ENCODE results near the gene CBX8. TPM values are rescaled to one million over a fixed set of nuclear protein-coding genes. Genes with fewer than 3 reads are reported as not detected.
A peak's percentile ranks its signal among the peaks of the same experiment; 100 is the strongest.

CBX8 gene
- total and polyA plus RNA-seq, 2 of the 13 experiments (the other 11 are each of a cell fraction or from before 2014, with no cell fraction given) = 0.34 to 12.6 TPM

GRCh38 chr17:79832218-79833109 lies 35.6 kb upstream of the CBX8 start (continued):
- peak; percentile 87 for TF ChIP-seq SRSF1 (optimal IDR thresholded peaks at IDR 0.05; ENCODE audit: low read depth, low read length)
- no peak for TF ChIP-seq ZNF83 (CRISPR knock-in tag; IDR thresholded peaks at IDR 0.05; ENCODE audit: borderline replicate concordance)
- no peak for TF ChIP-seq ZNF781 (CRISPR knock-in tag; IDR thresholded peaks at IDR 0.05; ENCODE audit: borderline replicate concordance, not compliant biosample characterization)
- no peak for TF ChIP-seq ZNF776 (CRISPR knock-in tag; IDR thresholded peaks at IDR 0.05)
- TF ChIP-seq ONECUT2 (CRISPR knock-in tag; IDR thresholded peaks at IDR 0.05) = no peak
- no peak for TF ChIP-seq GTF2F1 (IDR thresholded peaks at IDR 0.05; ENCODE audit: low read length)
- no peak for TF ChIP-seq DMTF1 (CRISPR knock-in tag; IDR thresholded peaks at IDR 0.05)
- TF ChIP-seq ZNF772 (CRISPR knock-in tag; IDR thresholded peaks at IDR 0.05) = peak; percentile 85
- TF ChIP-seq ZFY (CRISPR knock-in tag; IDR thresholded peaks at IDR 0.05) = peak; percentile 66
- TF ChIP-seq ZNF784 (CRISPR knock-in tag; IDR thresholded peaks at IDR 0.05; ENCODE audit: borderline replicate concordance) = peak; percentile 64; the same call in 1 of the 2 replicates
- no peak; the same call in 1 of the 2 replicates for TF ChIP-seq ZBTB38 (CRISPR knock-in tag; IDR thresholded peaks at IDR 0.05)
- peak; percentile 70 for TF ChIP-seq HDAC1 (CRISPR knock-in tag; IDR thresholded peaks at IDR 0.05)
- 0 out of 4 replicates have a peak, but pooled peaks of 1 of the 2 experiments have one; percentile 20 for TF ChIP-seq KLF16 (CRISPR knock-in tag; IDR thresholded peaks at IDR 0.05)
- peak; percentile 5; the same call in 1 of the 2 replicates for TF ChIP-seq ZMYM3 (CRISPR knock-in tag; IDR thresholded peaks at IDR 0.05)
- TF ChIP-seq ZNF225 (CRISPR knock-in tag; IDR thresholded peaks at IDR 0.05) = 0 out of 2 replicates have a peak, but pooled peaks have one; percentile 39
- 0 out of 2 replicates have a peak, but pooled peaks have one; percentile 30 for TF ChIP-seq ZBTB26 (CRISPR knock-in tag; IDR thresholded peaks at IDR 0.05; ENCODE audit: borderline replicate concordance)
- no peak for TF ChIP-seq ZNF616 (CRISPR knock-in tag; IDR thresholded peaks at IDR 0.05; ENCODE audit: low read depth)
- TF ChIP-seq SATB2 (CRISPR knock-in tag; IDR thresholded peaks at IDR 0.05) = 0 out of 2 replicates have a peak, but pooled peaks have one; percentile 72
- no peak for TF ChIP-seq USF2 (IDR thresholded peaks at IDR 0.05; ENCODE audit: low read depth, low read length)
- TF ChIP-seq USF2 (CRISPR knock-in tag; IDR thresholded peaks at IDR 0.05; ENCODE audit: borderline replicate concordance) = no peak
- TF ChIP-seq CCAR2 (optimal IDR thresholded peaks at IDR 0.05; ENCODE audit: low read depth, low read length) = no peak
- TF ChIP-seq MEIS1 (CRISPR knock-in tag; IDR thresholded peaks at IDR 0.05; ENCODE audit: borderline replicate concordance) = peak; percentile 70
- TF ChIP-seq ZNF264 (CRISPR knock-in tag; IDR thresholded peaks at IDR 0.05) = no peak

Data from HepG2 (cell line).